H1 (cell line): Measurements from ENCODE around the gene FRMPD4.

ENCODE experiments used
- BRCA1 ChIP-seq: IDR thresholded peaks from 2 replicates; pipeline ENCODE4 v1.6.1; 2012; ENCODE audit warnings: low read depth, low read length, improper control_type of control experiment
- EP300 ChIP-seq, 2 experiments: IDR thresholded peaks; 1 replicate in 1 of 2; 2 replicates in 1 of 2; pipeline ENCODE4 v1.6.1; 2011 to 2012; ENCODE audit warnings: low read depth in 2 of 2, low read length in 2 of 2, mild to moderate bottlenecking in 2 of 2, borderline replicate concordance in 1 of 2, inconsistent platforms in 1 of 2, moderate library complexity in 1 of 2
- EZH2 ChIP-seq: fragments of 200-600 bp; sonication (generic); IDR thresholded peaks from 2 replicates; pipeline ENCODE4 v1.7.1; 2012; ENCODE audit warnings: low read depth, mild to moderate bottlenecking, moderate library complexity, low read length, inconsistent platforms; ENCODE audit not compliant: severe bottlenecking
- FOSL1 ChIP-seq: IDR thresholded peaks from 2 replicates; pipeline ENCODE4 v1.6.1; 2011; ENCODE audit warnings: mild to moderate bottlenecking, low read depth, low read length, moderate library complexity; ENCODE audit not compliant: insufficient read depth
- POLR2A ChIP-seq, 2 experiments: IDR thresholded peaks; 1 replicate in 1 of 2; 2 replicates in 1 of 2; pipeline ENCODE4 v1.6.1; 2011; ENCODE audit warnings: low read depth in 2 of 2, low read length in 2 of 2, mild to moderate bottlenecking in 2 of 2; ENCODE audit errors: control extremely low read depth in 1 of 2
- POLR2AphosphoS5 ChIP-seq: IDR thresholded peaks from 2 replicates; pipeline ENCODE4 v1.6.1; 2011; ENCODE audit warnings: low read depth, low read length
- RAD21 ChIP-seq, 2 experiments: IDR thresholded peaks in 1 of 2; conservative IDR thresholded peaks in 1 of 2; 2 replicates each; pipeline ENCODE4 v1.6.1; 2011; ENCODE audit warnings: low read depth in 2 of 2, low read length in 2 of 2, improper control_type of control experiment in 1 of 2, inconsistent platforms in 1 of 2, mild to moderate bottlenecking in 1 of 2, moderate library complexity in 1 of 2
- RFX5 ChIP-seq: IDR thresholded peaks from 2 replicates; pipeline ENCODE4 v1.6.1; 2011; ENCODE audit warnings: low read depth, low read length, improper control_type of control experiment, borderline replicate concordance
- RXRA ChIP-seq: IDR thresholded peaks from 2 replicates; pipeline ENCODE4 v1.6.1; 2011; ENCODE audit warnings: low read depth, mild to moderate bottlenecking, low read length, moderate library complexity; ENCODE audit not compliant: insufficient read depth
- YY1 ChIP-seq: IDR thresholded peaks from 2 replicates; pipeline ENCODE4 v1.6.1; 2011; ENCODE audit warnings: low read depth, mild to moderate bottlenecking, low read length
- ZNF274 ChIP-seq: IDR thresholded peaks from 2 replicates; pipeline ENCODE4 v1.7.0; 2012; ENCODE audit warnings: low read length, borderline replicate concordance; ENCODE audit errors: extremely low read depth
- TF ChIP-seq, protein P1 (sequence below): IDR thresholded peaks from 2 replicates; pipeline ENCODE4 v1.6.1; 2012; ENCODE audit warnings: low read length, inconsistent platforms
- TF ChIP-seq, protein P2 (sequence below), 3 experiments: IDR thresholded peaks; 1 replicate in 2 of 3; 2 replicates in 1 of 3; pipeline versions ENCODE4 v1.5.1 to v1.6.1; 2011; ENCODE audit warnings: low read length in 3 of 3, mild to moderate bottlenecking in 3 of 3, inconsistent platforms in 2 of 3, low read depth in 1 of 3, moderate library complexity in 1 of 3; ENCODE audit not compliant: insufficient read depth in 1 of 3; ENCODE audit errors: control extremely low read depth in 1 of 3

DNA sequence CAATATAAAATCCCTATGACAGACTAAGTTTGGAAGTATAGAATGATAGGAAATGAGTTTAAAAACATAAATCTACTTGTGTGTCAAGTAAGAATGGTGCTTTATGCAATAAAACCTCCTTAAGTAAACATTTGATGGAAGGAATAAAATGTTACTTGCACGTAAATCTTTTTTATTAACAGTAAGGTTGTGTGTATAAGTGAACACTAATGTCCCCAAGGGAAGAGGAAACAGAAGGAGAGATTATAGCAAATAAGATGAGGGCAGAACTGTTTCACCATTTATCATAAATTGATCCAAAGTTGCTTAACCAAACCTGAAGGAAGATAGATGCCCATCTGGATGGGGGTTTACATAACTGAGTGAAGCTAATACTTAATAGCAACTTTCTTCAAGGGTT lies 86.8 kb downstream of the FRMPD4 start:
- TF ChIP-seq POLR2A (IDR thresholded peaks at IDR 0.05; ENCODE audit: control extremely low read depth in 1 of 2, low read depth in 2 of 2, low read length in 2 of 2), result no peak
- no peak for TF ChIP-seq EP300 (IDR thresholded peaks at IDR 0.05; ENCODE audit: borderline replicate concordance in 1 of 2, low read depth in 2 of 2, low read length in 2 of 2)
- no peak for TF ChIP-seq RFX5
- TF ChIP-seq ZNF274, result no peak
- no peak for TF ChIP-seq RAD21 (IDR thresholded peaks at IDR 0.05 in 1 of 2, conservative IDR thresholded peaks at IDR 0.05 in 1 of 2; ENCODE audit: low read depth in 2 of 2, low read length in 2 of 2)
- TF ChIP-seq, protein P1, sequence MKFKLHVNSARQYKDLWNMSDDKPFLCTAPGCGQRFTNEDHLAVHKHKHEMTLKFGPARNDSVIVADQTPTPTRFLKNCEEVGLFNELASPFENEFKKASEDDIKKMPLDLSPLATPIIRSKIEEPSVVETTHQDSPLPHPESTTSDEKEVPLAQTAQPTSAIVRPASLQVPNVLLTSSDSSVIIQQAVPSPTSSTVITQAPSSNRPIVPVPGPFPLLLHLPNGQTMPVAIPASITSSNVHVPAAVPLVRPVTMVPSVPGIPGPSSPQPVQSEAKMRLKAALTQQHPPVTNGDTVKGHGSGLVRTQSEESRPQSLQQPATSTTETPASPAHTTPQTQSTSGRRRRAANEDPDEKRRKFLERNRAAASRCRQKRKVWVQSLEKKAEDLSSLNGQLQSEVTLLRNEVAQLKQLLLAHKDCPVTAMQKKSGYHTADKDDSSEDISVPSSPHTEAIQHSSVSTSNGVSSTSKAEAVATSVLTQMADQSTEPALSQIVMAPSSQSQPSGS, result no peak
- TF ChIP-seq YY1, result no peak
- no peak for TF ChIP-seq FOSL1
- no peak for TF ChIP-seq RXRA
- TF ChIP-seq, protein P2, sequence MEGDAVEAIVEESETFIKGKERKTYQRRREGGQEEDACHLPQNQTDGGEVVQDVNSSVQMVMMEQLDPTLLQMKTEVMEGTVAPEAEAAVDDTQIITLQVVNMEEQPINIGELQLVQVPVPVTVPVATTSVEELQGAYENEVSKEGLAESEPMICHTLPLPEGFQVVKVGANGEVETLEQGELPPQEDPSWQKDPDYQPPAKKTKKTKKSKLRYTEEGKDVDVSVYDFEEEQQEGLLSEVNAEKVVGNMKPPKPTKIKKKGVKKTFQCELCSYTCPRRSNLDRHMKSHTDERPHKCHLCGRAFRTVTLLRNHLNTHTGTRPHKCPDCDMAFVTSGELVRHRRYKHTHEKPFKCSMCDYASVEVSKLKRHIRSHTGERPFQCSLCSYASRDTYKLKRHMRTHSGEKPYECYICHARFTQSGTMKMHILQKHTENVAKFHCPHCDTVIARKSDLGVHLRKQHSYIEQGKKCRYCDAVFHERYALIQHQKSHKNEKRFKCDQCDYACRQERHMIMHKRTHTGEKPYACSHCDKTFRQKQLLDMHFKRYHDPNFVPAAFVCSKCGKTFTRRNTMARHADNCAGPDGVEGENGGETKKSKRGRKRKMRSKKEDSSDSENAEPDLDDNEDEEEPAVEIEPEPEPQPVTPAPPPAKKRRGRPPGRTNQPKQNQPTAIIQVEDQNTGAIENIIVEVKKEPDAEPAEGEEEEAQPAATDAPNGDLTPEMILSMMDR (IDR thresholded peaks at IDR 0.05; ENCODE audit: control extremely low read depth in 1 of 3, insufficient read depth in 1 of 3, low read depth in 1 of 3, low read length in 3 of 3), result no peak
- no peak for TF ChIP-seq BRCA1
- TF ChIP-seq EZH2, result no peak
- TF ChIP-seq POLR2AphosphoS5, result no peak
